Smooth muscle cell (in vitro differentiated cells): ENCODE data around the gene CFAP20DC. TPM values are rescaled to one million over a fixed set of nuclear protein-coding genes. Genes with fewer than 3 reads are reported as not detected.
A peak's percentile ranks its signal among the peaks of the same experiment; 100 is the strongest.

Source experiments
- DNase-seq: peaks from one replicate; lab custom pipeline; 2025; ENCODE audit not compliant: unreplicated experiment; lab: John Stamatoyannopoulos, UW
- H2AFZ ChIP-seq: fragments of 200-600 bp; sonication (generic); 2 replicates; pipeline ENCODE4 v1.6.0; 2016; ENCODE audit warnings: antibody characterized with exemption, low read depth, mild to moderate bottlenecking
- H3F3A ChIP-seq: fragments of 200-600 bp; sonication (generic); 2 replicates; pipeline ENCODE4 v1.6.0; 2017; ENCODE audit warnings: antibody characterized with exemption, low read depth
- H3K27ac ChIP-seq: fragments of 200-600 bp; sonication (generic); 2 replicates; pipeline ENCODE4 v1.5.1; 2016; ENCODE audit warnings: low read depth, mild to moderate bottlenecking
- H3K27me3 ChIP-seq: fragments of 200-600 bp; sonication (generic); 2 replicates; pipeline ENCODE4 v1.6.1; 2016; ENCODE audit warnings: low read depth, mild to moderate bottlenecking
- H3K36me3 ChIP-seq: fragments of 200-600 bp; sonication (generic); 2 replicates; pipeline ENCODE4 v1.5.1; 2016; ENCODE audit warnings: low read depth
- H3K4me1 ChIP-seq: fragments of 200-600 bp; sonication (generic); 2 replicates; pipeline ENCODE4 v1.5.1; 2016; ENCODE audit warnings: low read depth
- H3K4me2 ChIP-seq: fragments of 200-600 bp; sonication (generic); 2 replicates; pipeline ENCODE4 v1.6.0; 2016; ENCODE audit warnings: mild to moderate bottlenecking
- H3K4me3 ChIP-seq: fragments of 200-600 bp; sonication (generic); 2 replicates; pipeline ENCODE4 v1.5.1; 2016; ENCODE audit warnings: mild to moderate bottlenecking
- H3K79me2 ChIP-seq: fragments of 200-600 bp; sonication (generic); 2 replicates; pipeline ENCODE4 v1.6.0; 2016; ENCODE audit warnings: low read depth, mild to moderate bottlenecking
- H3K9ac ChIP-seq: fragments of 200-600 bp; sonication (generic); 2 replicates; pipeline ENCODE4 v1.6.0; 2016; ENCODE audit warnings: low read depth
- H3K9me3 ChIP-seq: fragments of 200-600 bp; sonication (generic); replicated peaks from 2 replicates; pipeline ENCODE4 v1.5.1; 2016; ENCODE audit warnings: low read depth
- H4K20me1 ChIP-seq: fragments of 200-600 bp; sonication (generic); 2 replicates; pipeline ENCODE4 v1.6.0; 2016; ENCODE audit warnings: low read depth
- CTCF ChIP-seq: fragments of 200-600 bp; sonication (generic); IDR thresholded peaks from 2 replicates; pipeline ENCODE4 v1.5.1; 2017; ENCODE audit warnings: borderline replicate concordance, mild to moderate bottlenecking, antibody characterized with exemption; ENCODE audit not compliant: insufficient read depth, poor library complexity, severe bottlenecking
- WGBS: methylation state at CpG from one replicate; pipeline ENCODE4 v1.1.7; 2016; ENCODE audit warnings: low lambda C conversion rate; 5-methylcytosine and 5-hydroxymethylcytosine counted together
- polyA plus RNA-seq: library from polyadenylated mRNA; unstranded; fragments of >200 nt; fragmentation: Nextera tagmentation; extraction: Ambion mirVana; gene quantifications from 2 replicates; pipeline ENCODE4 v1.2.1, GENCODE V29; 2016
- total RNA-seq: library from RNA; depleted of rRNA; stranded (reverse); fragments of >200 nt; gene quantifications from 2 replicates; pipeline ENCODE4 v1.2.3, GENCODE V29; 2014

The CFAP20DC gene
- total and polyA plus RNA-seq, 2 experiments from 2014 or later = 7.9 to 11.6 TPM

- H3K27ac ChIP-seq = no peak overlapping the region
- peaks cover 11% of the 10 kb centered on the region for H3F3A ChIP-seq
- H4K20me1 ChIP-seq = no peaks in the 10 kb centered on the region
- H3K4me3 ChIP-seq = peak overlapping the region; percentile 8
- H3K36me3 ChIP-seq = no peaks in the 10 kb centered on the region
- peaks cover 14% of the 10 kb centered on the region for H3K4me1 ChIP-seq
- no peaks in the 10 kb centered on the region for H3K79me2 ChIP-seq
- no peak overlapping the region for H3K9ac ChIP-seq
- no peaks in the 10 kb centered on the region for H3K9me3 ChIP-seq
- DNase-seq = no peak
- WGBS = 31% methylated on average over 6 of the region's 6 CpGs
- H2AFZ ChIP-seq = peak overlapping the region; percentile 53
- TF ChIP-seq CTCF = peak; percentile 72
- H3K4me2 ChIP-seq = peak overlapping the region; percentile 68
- no peaks in the 10 kb centered on the region for H3K27me3 ChIP-seq
These were observed 55.0 kb downstream of the CFAP20DC start for GRCh38 chr3:58994746-58995330.

DNA sequence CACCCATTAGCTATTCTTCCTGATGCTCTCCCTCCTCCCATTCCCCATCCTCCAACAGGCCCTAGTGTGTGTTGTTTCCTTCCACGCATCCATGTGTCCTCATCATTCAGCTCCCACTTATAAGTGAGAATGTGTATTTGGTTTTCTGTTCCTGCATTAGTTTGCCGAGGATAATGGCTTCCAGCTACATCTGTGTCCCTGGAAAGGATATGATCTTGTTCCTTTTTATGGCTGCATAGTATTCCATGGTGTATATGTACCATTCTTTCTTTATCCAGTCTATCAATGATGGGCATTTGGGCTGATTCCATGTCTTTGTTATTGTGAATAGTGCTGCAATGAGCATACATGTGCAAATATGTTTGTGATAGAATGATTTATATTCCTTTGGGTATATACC lies 56.3 kb downstream of the CFAP20DC start:
- no peaks in the 10 kb centered on the region for H3K36me3 ChIP-seq
- WGBS = 98% methylated on average over 2 of the region's 2 CpGs
- peaks cover 5% of the 10 kb centered on the region for H3K4me1 ChIP-seq
- no peaks in the 10 kb centered on the region for H4K20me1 ChIP-seq
- no peak overlapping the region for H3K4me2 ChIP-seq
- no peak overlapping the region for H3K4me3 ChIP-seq
- no peak for DNase-seq
- peaks cover 8% of the 10 kb centered on the region for H3F3A ChIP-seq
- H3K27ac ChIP-seq = no peak overlapping the region
- no peaks in the 10 kb centered on the region for H3K79me2 ChIP-seq
- TF ChIP-seq CTCF = no peak
- H2AFZ ChIP-seq = no peak overlapping the region
- H3K9me3 ChIP-seq = no peaks in the 10 kb centered on the region
- H3K27me3 ChIP-seq = no peaks in the 10 kb centered on the region
- H3K9ac ChIP-seq = no peak overlapping the region

- DNase-seq = no peak
- Histone ChIP-seq H3K27me3 (no peaks in the 10 kb centered on the region), H2AFZ (no peak overlapping the region), H3K9ac (no peak overlapping the region), H3K4me3 (no peak overlapping the region), H4K20me1 (no peaks in the 10 kb centered on the region), H3K27ac (no peak overlapping the region), H3K4me2 (no peak overlapping the region), H3K36me3 (no peaks in the 10 kb centered on the region), H3F3A (no peaks in the 10 kb centered on the region), H3K9me3 (no peaks in the 10 kb centered on the region), H3K79me2 (no peaks in the 10 kb centered on the region), H3K4me1 (no peaks in the 10 kb centered on the region)
- WGBS = 92% methylated on average over 5 of the region's 5 CpGs
- TF ChIP-seq CTCF = no peak
These were observed 58.2 kb downstream of the CFAP20DC start for GRCh38 chr3:58991623-58992022.

DNA sequence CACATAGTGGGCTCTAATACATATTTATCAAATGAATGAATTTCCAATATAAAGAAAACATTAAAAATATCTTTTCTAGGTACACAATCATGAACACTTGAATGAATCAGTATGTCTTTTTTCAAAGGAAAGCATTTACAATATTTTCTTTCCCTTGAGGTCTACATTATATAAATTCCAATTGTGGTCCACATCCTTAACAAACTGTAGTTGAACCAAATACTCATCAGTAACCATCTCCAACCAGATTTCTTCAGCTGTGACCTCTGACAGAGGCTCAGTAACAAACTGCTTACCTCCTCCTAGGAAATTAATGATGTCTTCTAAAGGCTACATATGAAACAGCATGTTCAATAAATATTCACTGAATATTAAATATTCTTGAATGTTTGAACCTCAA lies 58.8 kb downstream of the CFAP20DC start:
- no peak for DNase-seq
- no peak overlapping the region for H3K9ac ChIP-seq
- H3K79me2 ChIP-seq = no peaks in the 10 kb centered on the region
- H3K4me1 ChIP-seq = no peaks in the 10 kb centered on the region
- no peak for TF ChIP-seq CTCF
- no peak overlapping the region for H3K4me3 ChIP-seq
- no peak overlapping the region for H3K4me2 ChIP-seq
- no peaks in the 10 kb centered on the region for H3K9me3 ChIP-seq
- H3K27ac ChIP-seq = no peak overlapping the region
- H3K27me3 ChIP-seq = no peaks in the 10 kb centered on the region
- no peaks in the 10 kb centered on the region for H4K20me1 ChIP-seq
- no peaks in the 10 kb centered on the region for H3K36me3 ChIP-seq
- H3F3A ChIP-seq = no peaks in the 10 kb centered on the region
- no peak overlapping the region for H2AFZ ChIP-seq
